Suprapubic skin (tissue), 4 donors: ENCODE data around the gene NANS. TPM values are rescaled to one million over a fixed set of nuclear protein-coding genes. Genes with fewer than 3 reads are reported as not detected.
"Not testable (repeated sequence)": the region's sequence is repeated elsewhere in the genome, so short reads cannot be mapped to it uniquely, and the experiment has no call there.

Experiments
- DNase-seq, 2 donors: peaks; one replicate each; pipeline ENCODE4 v3.0.0-alpha.2; 2019; ENCODE audit warnings: low spot score in 2 of 2
- H3K27ac ChIP-seq: fragments of 200-600 bp; sonication (generic); one replicate; pipeline ENCODE4 v1.5.1; 2019
- H3K27me3 ChIP-seq: fragments of 200-600 bp; sonication (generic); one replicate; pipeline ENCODE4 v1.5.1; 2019
- H3K36me3 ChIP-seq: fragments of 200-600 bp; sonication (generic); one replicate; pipeline ENCODE4 v1.5.1; 2019
- H3K4me1 ChIP-seq: fragments of 200-600 bp; sonication (generic); one replicate; pipeline ENCODE4 v1.5.1; 2019
- H3K4me3 ChIP-seq: fragments of 200-600 bp; sonication (generic); one replicate; pipeline ENCODE4 v1.5.1; 2019; ENCODE audit warnings: mild to moderate bottlenecking
- H3K9me3 ChIP-seq: fragments of 200-600 bp; sonication (generic); one replicate; pipeline ENCODE4 v1.5.1; 2019
- CTCF ChIP-seq, 2 donors: fragments of 200-600 bp in 1 of 2; fragments of 450-650 bp in 1 of 2; sonication (generic) in 1 of 2; IDR thresholded peaks; one replicate each; pipeline ENCODE4 v1.5.1; 2016 to 2019; ENCODE audit warnings: antibody characterized with exemption in 2 of 2, mild to moderate bottlenecking in 1 of 2, moderate library complexity in 1 of 2
- EP300 ChIP-seq: sonication (generic); formaldehyde crosslinking; IDR thresholded peaks from one replicate; pipeline ENCODE4 v1.6.1; 2017; ENCODE audit warnings: antibody characterized with exemption
- POLR2A ChIP-seq, 2 donors: fragments of 450-650 bp; IDR thresholded peaks; one replicate each; pipeline ENCODE4 v1.6.1; 2017; ENCODE audit warnings: antibody characterized with exemption in 2 of 2, mild to moderate bottlenecking in 2 of 2, moderate library complexity in 2 of 2
- POLR2AphosphoS5 ChIP-seq, 3 donors: sonication (generic); formaldehyde crosslinking; IDR thresholded peaks; one replicate each; pipeline ENCODE4 v1.6.1; 2017; ENCODE audit warnings: antibody characterized with exemption in 3 of 3
- WGBS: methylation state at CpG from one replicate; pipeline ENCODE4 v1.1.5; 2018; 5-methylcytosine and 5-hydroxymethylcytosine counted together
- total RNA-seq, 4 donors: library from RNA; depleted of rRNA; stranded (reverse); fragments of >200 nt; gene quantifications; one replicate each; pipeline ENCODE4 v1.1.0, GENCODE V29; 2016

NANS gene
- total RNA-seq, 4 donors from 2014 or later, result 35.0 to 49.6 (median 45.2) TPM

GRCh38 chr9:98085058-98085457 lies 28.5 kb downstream of the NANS start:
- TF ChIP-seq EP300, result no peak
- no peak for TF ChIP-seq POLR2A (IDR thresholded peaks at IDR 0.05)
- no peak for TF ChIP-seq CTCF (IDR thresholded peaks at IDR 0.05)
- no peak for TF ChIP-seq POLR2AphosphoS5 (IDR thresholded peaks at IDR 0.05)
- 93% methylated on average over 4 of the region's 4 CpGs for WGBS
- Histone ChIP-seq H3K27ac (no peak overlapping the region), H3K9me3 (no peaks in the 10 kb centered on the region), H3K27me3 (no peaks in the 10 kb centered on the region), H3K4me1 (peaks cover 26% of the 10 kb centered on the region), H3K4me3 (no peak overlapping the region), H3K36me3 (peaks cover 43% of the 10 kb centered on the region)
- peak; percentile 43 to 55 for DNase-seq

- no peak for TF ChIP-seq EP300
- no peaks in the 10 kb centered on the region for H3K27me3 ChIP-seq
- no peaks in the 10 kb centered on the region for H3K9me3 ChIP-seq
- peaks cover 26% of the 10 kb centered on the region for H3K4me1 ChIP-seq
- no peak overlapping the region for H3K4me3 ChIP-seq
- WGBS, result 69% methylated on average over 7 of the region's 7 CpGs
- H3K27ac ChIP-seq, result no peak overlapping the region
- H3K36me3 ChIP-seq, result peaks cover 35% of the 10 kb centered on the region
- DNase-seq, result peak; percentile 26 to 43
Measured at GRCh38 chr9:98085944-98086343, 29.4 kb downstream of the NANS start.

- H3K36me3 ChIP-seq, result peaks cover 30% of the 10 kb centered on the region
- no peaks in the 10 kb centered on the region for H3K27me3 ChIP-seq
- no peak overlapping the region for H3K27ac ChIP-seq
- H3K9me3 ChIP-seq, result no peaks in the 10 kb centered on the region
- no peak overlapping the region for H3K4me3 ChIP-seq
- DNase-seq, result peak in 1 of 2 donors; percentile 18
- WGBS, result 64% methylated on average over 4 of the region's 4 CpGs
- TF ChIP-seq EP300 (no peak), POLR2A (IDR thresholded peaks at IDR 0.05) (no peak), CTCF (IDR thresholded peaks at IDR 0.05) (no peak), POLR2AphosphoS5 (IDR thresholded peaks at IDR 0.05) (no peak)
- peaks cover 26% of the 10 kb centered on the region for H3K4me1 ChIP-seq
Measured at GRCh38 chr9:98086461-98086860, 29.9 kb downstream of the NANS start.

GRCh38 chr9:98087420-98088354 lies 31.2 kb downstream of the NANS start:
- TF ChIP-seq EP300 (no peak), POLR2AphosphoS5 (IDR thresholded peaks at IDR 0.05) (no peak), CTCF (IDR thresholded peaks at IDR 0.05) (no peak), POLR2A (IDR thresholded peaks at IDR 0.05) (no peak)
- WGBS, result 33% methylated on average over 20 of the region's 92 CpGs
- peaks cover 18% of the 10 kb centered on the region for H3K36me3 ChIP-seq
- no peaks in the 10 kb centered on the region for H3K9me3 ChIP-seq
- H3K27ac ChIP-seq, result peak overlapping the region; percentile 49
- DNase-seq, result peak; percentile 70 to 71
- peaks cover 23% of the 10 kb centered on the region for H3K4me1 ChIP-seq
- H3K27me3 ChIP-seq, result no peaks in the 10 kb centered on the region
- peak overlapping the region; percentile 40 for H3K4me3 ChIP-seq

GRCh38 chr9:98090674-98091073 lies 34.1 kb downstream of the NANS start:
- not testable (repeated sequence) for H3K27me3 ChIP-seq, H3K27ac ChIP-seq, H3K36me3 ChIP-seq, H3K9me3 ChIP-seq, DNase-seq, H3K4me3 ChIP-seq
- peaks cover 21% of the 10 kb centered on the region for H3K4me1 ChIP-seq
- WGBS, result 86% methylated on average over 3 of the region's 3 CpGs

GRCh38 chr9:98091735-98092612 lies 35.4 kb downstream of the NANS start:
- TF ChIP-seq POLR2A (IDR thresholded peaks at IDR 0.05) (no peak), EP300 (no peak)
- Histone ChIP-seq H3K27ac (no peak overlapping the region), H3K27me3 (no peaks in the 10 kb centered on the region), H3K9me3 (no peaks in the 10 kb centered on the region), H3K4me1 (peaks cover 13% of the 10 kb centered on the region), H3K4me3 (no peak overlapping the region), H3K36me3 (peaks cover 9% of the 10 kb centered on the region)
- 37% methylated on average over 17 of the region's 17 CpGs for WGBS
- DNase-seq, result peak; percentile 44 to 63
